Measurements from ENCODE around the gene LRBA. TPM values are rescaled to one million over a fixed set of nuclear protein-coding genes. Genes with fewer than 3 reads are reported as not detected.

Gene LRBA
- total RNA-seq, 2 experiments from 2014 or later = 53.7 to 54.6 TPM

GRCh38 chr4:150381036-150381435, 634.0 kb downstream of the LRBA start:
- H3K4me1 Mint-ChIP-seq (ENCODE audit: low read depth) = no peaks in the 10 kb centered on the region
- no peak overlapping the region for H3K27ac Mint-ChIP-seq
- H3K36me3 Mint-ChIP-seq (ENCODE audit: low read depth) = peaks cover 11% of the 10 kb centered on the region
- DNase-seq = no peak
- CTCF ChIA-PET = no interaction called here
- intact Hi-C loops (cut with micrococcal nuclease) = no loop called here
- no peaks in the 10 kb centered on the region for H3K27me3 Mint-ChIP-seq (ENCODE audit: low read depth)
- H3K9me3 Mint-ChIP-seq = no peaks in the 10 kb centered on the region
- H3K4me3 Mint-ChIP-seq = no peak overlapping the region

DNA sequence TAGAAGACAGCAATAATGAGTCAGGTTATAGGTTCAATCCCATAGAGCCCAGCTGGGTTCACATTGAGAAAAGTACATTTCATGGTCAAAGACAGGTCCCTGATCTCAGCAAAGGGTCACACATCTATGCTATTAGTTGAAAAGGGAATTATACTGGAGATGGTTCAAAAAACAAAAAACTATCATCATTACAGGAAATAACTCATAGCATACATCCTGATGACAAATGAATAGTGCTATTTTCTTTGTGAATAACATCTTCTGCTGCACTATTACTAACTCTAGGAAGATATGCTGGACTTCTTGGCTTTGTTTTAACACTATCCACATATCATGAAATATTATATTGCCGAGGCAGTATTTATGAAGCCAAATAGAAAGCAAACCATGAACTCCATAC, 635.6 kb downstream of the LRBA start:
- H3K27ac Mint-ChIP-seq = no peak overlapping the region
- DNase-seq = no peak
- H3K27me3 Mint-ChIP-seq (ENCODE audit: low read depth) = no peaks in the 10 kb centered on the region
- H3K36me3 Mint-ChIP-seq (ENCODE audit: low read depth) = peaks cover 18% of the 10 kb centered on the region
- intact Hi-C loops (cut with micrococcal nuclease) = no loop called here
- no peak overlapping the region for H3K4me3 Mint-ChIP-seq
- CTCF ChIA-PET = no interaction called here
- H3K4me1 Mint-ChIP-seq (ENCODE audit: low read depth) = no peaks in the 10 kb centered on the region
- no peaks in the 10 kb centered on the region for H3K9me3 Mint-ChIP-seq

DNA sequence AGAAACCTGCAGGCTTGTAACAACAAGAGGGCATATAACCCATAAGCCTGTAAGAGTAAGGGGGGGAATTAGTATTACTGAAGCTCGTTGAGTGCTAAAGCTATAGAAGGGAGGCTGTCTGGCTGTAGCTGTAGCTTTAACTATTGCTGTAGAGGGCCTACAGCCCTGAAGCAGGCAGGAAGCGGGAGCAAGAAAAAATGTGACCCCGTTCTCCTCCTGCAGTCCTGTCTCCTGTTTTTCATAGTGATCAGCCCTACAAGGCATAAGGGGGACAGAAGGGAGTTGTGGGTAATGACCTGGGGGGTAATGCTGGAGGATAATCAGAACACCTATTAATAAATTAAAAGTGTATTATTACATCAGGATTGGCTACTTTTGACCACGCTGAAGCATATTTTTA, 640.1 kb downstream of the LRBA start:
- Mint-ChIP-seq H3K27ac (no peak overlapping the region), H3K36me3 (ENCODE audit: low read depth) (peaks cover 17% of the 10 kb centered on the region), H3K4me3 (no peak overlapping the region), H3K9me3 (no peaks in the 10 kb centered on the region), H3K4me1 (ENCODE audit: low read depth) (no peaks in the 10 kb centered on the region), H3K27me3 (ENCODE audit: low read depth) (no peaks in the 10 kb centered on the region)
- intact Hi-C loops (cut with micrococcal nuclease) = no loop called here
- CTCF ChIA-PET = no interaction called here
- DNase-seq = no peak

DNA sequence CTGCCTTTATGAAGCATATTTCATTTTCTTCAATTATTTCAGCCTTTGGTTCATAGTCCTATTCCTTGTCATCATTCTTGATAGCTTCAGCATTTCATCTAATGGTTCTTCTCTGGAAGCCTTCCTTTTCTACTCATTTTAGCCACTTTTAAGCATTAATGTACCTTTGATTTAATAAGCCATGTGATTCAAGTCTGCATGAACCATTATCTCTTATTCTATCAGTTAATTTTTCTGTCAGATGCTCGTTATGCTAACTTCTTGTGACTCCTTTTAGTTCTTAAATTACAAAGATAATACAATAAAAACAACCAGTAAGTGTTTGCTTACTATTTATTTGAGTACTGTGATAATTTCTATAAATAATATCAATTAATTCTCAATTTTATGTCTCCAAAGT, 643.2 kb downstream of the LRBA start:
- intact Hi-C loops (cut with micrococcal nuclease) = no loop called here
- CTCF ChIA-PET = no interaction called here
- Mint-ChIP-seq H3K27me3 (ENCODE audit: low read depth) (no peaks in the 10 kb centered on the region), H3K4me3 (no peak overlapping the region), H3K9me3 (no peaks in the 10 kb centered on the region), H3K4me1 (ENCODE audit: low read depth) (no peaks in the 10 kb centered on the region), H3K27ac (no peak overlapping the region), H3K36me3 (ENCODE audit: low read depth) (peaks cover 10% of the 10 kb centered on the region)
- DNase-seq = no peak

DNA sequence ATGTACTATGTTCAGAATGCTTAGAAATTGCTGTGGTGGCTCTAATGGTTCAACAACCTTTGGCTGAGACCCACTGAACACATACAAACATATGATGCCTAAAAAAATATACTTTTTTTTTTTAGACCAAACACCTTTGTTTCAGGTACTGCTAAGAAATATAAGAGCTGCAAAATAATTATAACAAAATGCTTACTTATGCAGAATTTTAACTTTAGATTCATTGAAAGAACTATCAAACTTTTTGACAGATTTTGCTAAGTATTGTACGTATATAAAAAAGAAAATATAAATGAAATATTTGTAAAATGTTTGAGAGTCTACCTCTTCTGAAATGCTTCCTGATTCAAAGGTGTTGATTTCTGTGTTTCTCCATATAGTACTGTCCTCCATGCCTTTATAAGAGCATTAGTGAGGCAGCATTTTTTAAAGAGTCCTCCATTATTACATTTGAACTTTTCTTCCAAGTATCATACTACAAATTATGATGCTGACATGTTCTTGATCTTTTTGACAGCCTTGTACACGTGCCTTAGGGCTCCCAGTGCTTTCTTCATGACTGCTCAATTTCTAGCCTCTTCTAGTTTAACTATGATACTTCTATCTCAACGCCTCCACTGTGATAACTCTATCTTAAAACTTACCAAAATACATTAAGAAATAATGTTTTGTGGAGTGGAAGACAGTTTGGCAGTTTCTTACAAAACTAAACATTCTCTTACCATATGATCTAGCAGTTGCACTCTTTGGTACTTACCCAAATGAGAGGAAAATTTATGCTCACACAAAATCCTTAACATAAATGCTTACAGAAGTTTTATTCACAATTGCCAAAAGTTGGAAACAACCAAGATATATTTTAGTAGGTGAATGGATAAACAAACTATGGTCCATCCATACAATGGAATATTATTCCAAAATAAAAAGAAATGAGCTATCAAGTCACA, 645.4 kb downstream of the LRBA start:
- Mint-ChIP-seq H3K36me3 (ENCODE audit: low read depth) (peaks cover 3% of the 10 kb centered on the region), H3K4me1 (ENCODE audit: low read depth) (no peaks in the 10 kb centered on the region), H3K9me3 (no peaks in the 10 kb centered on the region), H3K4me3 (no peak overlapping the region), H3K27me3 (ENCODE audit: low read depth) (no peaks in the 10 kb centered on the region), H3K27ac (no peak overlapping the region)
- CTCF ChIA-PET = interaction anchor here (0.5 to 0.6 kb wide), 2 partner anchors 64 to 1244 kb away, joined by 3 read pairs; no protein-coding TSS in a partner anchor
- DNase-seq = no peak
- intact Hi-C loops (cut with micrococcal nuclease) = no loop called here

GRCh38 chr4:150368667-150369066, 646.4 kb downstream of the LRBA start:
- intact Hi-C loops (cut with micrococcal nuclease) = no loop called here
- CTCF ChIA-PET = no interaction called here

DNA sequence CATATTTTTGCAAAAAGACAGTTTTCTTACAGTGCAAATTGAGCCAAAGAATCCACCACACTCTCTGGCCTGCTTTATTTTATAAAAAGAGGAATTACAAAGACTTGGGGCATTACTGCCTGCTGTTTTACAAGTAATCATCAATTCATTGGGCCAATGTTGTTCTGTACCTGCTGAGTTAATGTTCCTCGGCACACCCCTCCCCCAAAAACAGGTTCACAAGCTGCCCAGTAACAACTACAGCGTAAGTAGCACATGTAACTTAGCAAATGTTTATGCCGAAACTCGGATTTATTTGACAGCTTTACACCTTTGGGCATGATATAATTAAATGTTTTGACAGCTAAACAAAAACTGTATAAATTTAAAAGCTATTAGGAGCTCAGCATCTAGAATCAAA, 647.8 kb downstream of the LRBA start:
- H3K4me3 Mint-ChIP-seq = no peak overlapping the region
- DNase-seq = no peak
- no peak overlapping the region for H3K27ac Mint-ChIP-seq
- CTCF ChIA-PET = no interaction called here
- H3K36me3 Mint-ChIP-seq (ENCODE audit: low read depth) = peaks cover under 1% of the 10 kb centered on the region
- H3K4me1 Mint-ChIP-seq (ENCODE audit: low read depth) = no peaks in the 10 kb centered on the region
- no peaks in the 10 kb centered on the region for H3K9me3 Mint-ChIP-seq
- intact Hi-C loops (cut with micrococcal nuclease) = no loop called here
- H3K27me3 Mint-ChIP-seq (ENCODE audit: low read depth) = no peaks in the 10 kb centered on the region

More at GRCh38 chr4:150368667-150369066, 646.4 kb downstream of the LRBA start:
- H3K4me3 Mint-ChIP-seq = no peak overlapping the region
- no peaks in the 10 kb centered on the region for H3K9me3 Mint-ChIP-seq
- peaks cover under 1% of the 10 kb centered on the region for H3K36me3 Mint-ChIP-seq (ENCODE audit: low read depth)
- H3K4me1 Mint-ChIP-seq (ENCODE audit: low read depth) = no peaks in the 10 kb centered on the region
- DNase-seq = no peak
- no peak overlapping the region for H3K27ac Mint-ChIP-seq
- H3K27me3 Mint-ChIP-seq (ENCODE audit: low read depth) = no peaks in the 10 kb centered on the region

DNA sequence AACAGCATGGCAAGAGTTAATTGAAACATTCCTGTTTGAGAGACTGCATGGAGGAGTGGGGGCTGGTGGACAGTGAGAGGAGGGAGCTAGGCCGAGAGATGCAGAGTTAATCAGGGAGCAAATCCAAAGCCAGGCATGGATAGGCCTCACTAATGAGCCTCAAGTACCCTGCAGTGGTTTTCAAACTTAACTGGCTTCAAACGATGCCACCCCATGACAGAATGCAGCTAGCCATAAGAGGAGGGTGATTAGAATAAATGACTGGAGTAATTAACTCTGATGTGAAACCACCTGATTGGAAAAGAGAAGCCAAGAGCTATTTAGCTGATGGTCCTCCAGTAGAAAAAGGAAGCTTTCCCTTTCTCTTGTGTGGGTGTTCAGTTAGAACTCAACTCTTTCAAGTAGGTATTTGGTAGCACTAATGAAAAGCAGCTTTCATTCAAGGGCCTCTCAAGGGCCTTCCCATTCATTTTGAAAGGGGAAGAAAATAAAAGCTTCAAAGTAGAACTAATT, 648.5 kb downstream of the LRBA start:
- peaks cover 3% of the 10 kb centered on the region for H3K36me3 Mint-ChIP-seq (ENCODE audit: low read depth)
- intact Hi-C loops (cut with micrococcal nuclease) = no loop called here
- H3K4me1 Mint-ChIP-seq (ENCODE audit: low read depth) = no peaks in the 10 kb centered on the region
- CTCF ChIA-PET = no interaction called here
- H3K4me3 Mint-ChIP-seq = no peak overlapping the region
- H3K27me3 Mint-ChIP-seq (ENCODE audit: low read depth) = no peaks in the 10 kb centered on the region
- H3K27ac Mint-ChIP-seq = no peak overlapping the region
- no peak for DNase-seq
- H3K9me3 Mint-ChIP-seq = no peaks in the 10 kb centered on the region

DNA sequence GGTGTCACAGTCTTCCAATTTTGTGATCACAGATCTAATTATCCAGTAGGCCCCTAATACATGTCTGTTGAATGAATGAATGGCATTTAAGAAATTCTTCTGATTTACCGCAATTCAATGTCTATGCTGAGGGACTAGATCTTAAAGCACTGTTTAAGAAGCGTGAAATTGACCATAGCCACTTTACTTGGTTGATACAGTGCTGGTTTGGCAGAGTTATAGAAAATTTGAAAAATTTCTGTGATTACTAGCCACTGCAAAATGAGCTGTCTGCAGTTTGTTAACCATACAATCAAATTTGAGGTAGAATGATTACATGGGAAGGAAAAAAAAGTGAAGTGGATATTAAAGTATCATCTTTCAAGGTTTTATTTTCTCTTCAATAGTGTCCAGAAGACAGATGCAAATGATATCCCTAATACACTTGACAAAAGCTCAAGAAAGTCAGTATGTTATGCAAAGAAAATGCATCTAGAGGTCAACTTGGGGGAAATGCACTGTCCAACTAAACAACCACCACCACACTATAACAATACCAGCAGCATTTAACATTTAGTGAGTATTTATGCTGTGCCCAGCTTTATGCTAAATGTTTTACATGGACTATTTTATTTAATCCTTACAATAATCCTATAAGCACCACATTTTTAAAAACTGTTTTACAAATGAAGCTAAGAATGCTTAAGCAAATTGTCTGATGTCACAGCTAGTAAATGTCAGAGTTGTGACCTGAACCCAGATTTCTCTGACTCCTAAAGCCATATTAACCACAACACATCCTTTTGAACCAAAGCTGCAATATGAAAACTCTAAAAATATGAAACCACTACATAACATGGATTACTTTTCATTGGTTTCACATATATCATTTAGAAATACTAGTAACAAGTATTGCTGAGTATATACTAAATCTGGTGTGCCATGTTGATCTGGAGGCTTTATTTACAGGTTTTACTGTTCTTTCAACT, 651.1 kb downstream of the LRBA start:
- DNase-seq = no peak
- Mint-ChIP-seq H3K36me3 (ENCODE audit: low read depth) (peaks cover 3% of the 10 kb centered on the region), H3K9me3 (no peaks in the 10 kb centered on the region), H3K27me3 (ENCODE audit: low read depth) (no peaks in the 10 kb centered on the region), H3K27ac (no peak overlapping the region), H3K4me3 (no peak overlapping the region), H3K4me1 (ENCODE audit: low read depth) (no peaks in the 10 kb centered on the region)
- intact Hi-C loops (cut with micrococcal nuclease) = no loop called here
- CTCF ChIA-PET = interaction anchor here (0.6 to 0.8 kb wide), 2 partner anchors 66 to 115 kb away, joined by 3 read pairs; no protein-coding TSS in a partner anchor

DNA sequence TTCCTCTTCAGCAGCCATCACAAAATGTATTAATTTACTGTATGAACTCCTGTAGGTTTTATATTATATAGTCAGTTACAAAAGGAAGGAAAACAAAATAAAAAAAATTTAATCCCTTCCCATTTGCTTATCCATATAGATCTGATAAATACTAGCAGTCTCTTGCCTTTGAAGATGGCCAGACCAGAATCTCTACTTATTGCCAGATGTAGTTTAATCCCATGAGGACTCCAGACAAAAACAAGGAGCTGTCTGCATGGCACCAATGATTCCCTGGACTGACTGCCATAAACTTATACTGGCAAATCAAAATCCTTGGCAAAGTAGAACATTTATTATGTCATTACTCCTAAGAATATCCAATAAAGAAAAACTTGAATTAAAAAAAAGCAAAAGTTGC, 656.4 kb downstream of the LRBA start:
- no peak overlapping the region for H3K4me3 Mint-ChIP-seq
- H3K27ac Mint-ChIP-seq = no peak overlapping the region
- no peaks in the 10 kb centered on the region for H3K9me3 Mint-ChIP-seq
- no peaks in the 10 kb centered on the region for H3K27me3 Mint-ChIP-seq (ENCODE audit: low read depth)
- peaks cover 3% of the 10 kb centered on the region for H3K36me3 Mint-ChIP-seq (ENCODE audit: low read depth)
- H3K4me1 Mint-ChIP-seq (ENCODE audit: low read depth) = no peaks in the 10 kb centered on the region
- DNase-seq = no peak
- intact Hi-C loops (cut with micrococcal nuclease) = no loop called here
- CTCF ChIA-PET = no interaction called here

DNA sequence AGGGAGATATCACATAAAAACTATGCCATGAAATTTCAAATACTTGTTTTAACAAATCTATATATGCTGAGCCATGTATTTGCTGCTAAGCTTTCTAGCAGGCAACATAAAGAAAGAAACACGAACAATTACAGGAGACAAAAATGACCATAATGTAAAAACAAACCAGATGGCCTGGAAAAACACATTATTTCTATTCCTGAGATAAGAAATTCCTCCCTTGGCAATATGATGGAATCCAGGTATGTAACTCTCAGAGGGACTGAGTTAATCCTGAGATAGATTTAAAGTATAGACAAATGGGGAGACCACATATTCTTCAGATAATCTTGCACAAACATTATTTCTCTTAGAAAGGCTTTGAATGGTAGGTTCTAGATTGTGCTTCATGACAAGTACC, 657.3 kb downstream of the LRBA start:
- peaks cover 3% of the 10 kb centered on the region for H3K36me3 Mint-ChIP-seq (ENCODE audit: low read depth)
- intact Hi-C loops (cut with micrococcal nuclease) = no loop called here
- H3K27me3 Mint-ChIP-seq (ENCODE audit: low read depth) = no peaks in the 10 kb centered on the region
- CTCF ChIA-PET = no interaction called here
- no peaks in the 10 kb centered on the region for H3K9me3 Mint-ChIP-seq
- no peak overlapping the region for H3K27ac Mint-ChIP-seq
- H3K4me3 Mint-ChIP-seq = no peak overlapping the region
- H3K4me1 Mint-ChIP-seq (ENCODE audit: low read depth) = no peaks in the 10 kb centered on the region
- no peak for DNase-seq

GRCh38 chr4:150355858-150356455, 659.1 kb downstream of the LRBA start:
- Mint-ChIP-seq H3K36me3 (ENCODE audit: low read depth) (no peaks in the 10 kb centered on the region), H3K4me3 (no peak overlapping the region), H3K27ac (no peak overlapping the region), H3K9me3 (no peaks in the 10 kb centered on the region), H3K27me3 (ENCODE audit: low read depth) (no peaks in the 10 kb centered on the region), H3K4me1 (ENCODE audit: low read depth) (no peaks in the 10 kb centered on the region)
- DNase-seq = no peak
- CTCF ChIA-PET = interaction anchor here (0.7 kb wide), 2 partner anchors 39 to 176 kb away, joined by 3 to 4 read pairs; no protein-coding TSS in a partner anchor
- intact Hi-C loops (cut with micrococcal nuclease) = no loop called here

Measured in activated naive CD4-positive, alpha-beta T cell treated with anti-CD3 and anti-CD28 coated beads for 36 hours (primary cell).